ENCODE results near the gene CNFN.

The CNFN gene, protein sequence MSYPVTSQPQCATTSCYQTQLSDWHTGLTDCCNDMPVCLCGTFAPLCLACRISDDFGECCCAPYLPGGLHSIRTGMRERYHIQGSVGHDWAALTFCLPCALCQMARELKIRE

DNA sequence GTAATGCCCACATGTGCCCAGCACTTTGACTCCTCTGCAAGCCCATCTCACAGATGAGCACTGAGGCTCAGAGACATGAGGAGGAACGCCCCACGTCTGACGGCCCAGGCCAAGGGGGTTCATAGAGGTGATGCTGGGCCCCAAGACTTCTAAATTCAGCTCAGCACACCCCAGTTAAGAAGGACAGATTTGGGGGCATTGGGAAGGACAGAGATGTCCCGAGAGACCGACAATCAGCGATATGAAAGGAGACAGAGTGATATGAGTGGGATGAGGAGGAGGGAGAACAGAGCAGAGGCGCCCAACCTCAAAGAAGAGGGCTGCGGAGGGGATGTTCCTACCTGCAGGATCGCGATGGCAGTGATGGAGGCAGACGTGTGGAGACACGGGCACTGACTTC is at the start of gene CNFN:
CNFN (minus strand) TSS at position 399 of the 400 bp plus-strand sequence. CDS start 1,260 bp downstream, outside the sequence.
- no peak for DNase-seq

DNA sequence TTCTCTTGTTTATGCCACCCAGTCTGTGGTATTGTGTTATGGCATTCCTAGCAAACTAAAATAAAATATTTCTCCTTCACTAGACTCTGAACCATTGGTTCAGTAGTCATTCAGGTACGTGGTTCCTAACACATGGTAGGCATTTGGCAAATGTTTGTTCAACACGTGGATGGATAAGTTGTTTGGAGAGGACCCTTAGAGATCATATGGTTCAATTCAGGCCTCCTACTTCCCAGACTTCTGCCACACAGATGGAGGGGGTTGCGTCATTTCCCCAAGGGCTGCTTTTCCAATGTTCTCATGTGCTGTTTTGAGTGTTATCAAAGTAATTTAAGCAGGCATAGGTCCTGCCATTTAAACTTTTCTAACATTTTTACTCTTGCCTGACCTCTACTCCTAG is 45.9 kb upstream of the CNFN start:
- no peak for DNase-seq

DNA sequence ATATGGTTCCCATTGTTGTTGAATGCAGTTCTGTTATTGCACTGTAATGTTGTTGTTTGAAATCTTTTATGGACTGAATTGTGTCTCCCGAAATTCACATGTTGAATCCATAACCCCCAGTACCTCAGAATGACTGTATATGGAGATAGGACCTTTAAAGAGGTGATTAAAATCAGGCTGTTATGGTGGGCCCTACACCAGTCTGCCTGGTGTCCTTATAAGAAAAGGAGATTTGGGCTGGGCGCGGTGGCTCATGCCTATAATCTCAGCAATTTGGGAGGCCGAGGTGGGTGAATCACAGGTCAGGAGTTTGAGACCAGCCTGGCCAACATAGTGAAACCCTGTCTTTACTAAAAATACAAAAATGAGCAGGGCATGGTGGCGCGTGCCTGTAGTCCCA is 45.2 kb upstream of the CNFN start:
- no peak for DNase-seq

DNA sequence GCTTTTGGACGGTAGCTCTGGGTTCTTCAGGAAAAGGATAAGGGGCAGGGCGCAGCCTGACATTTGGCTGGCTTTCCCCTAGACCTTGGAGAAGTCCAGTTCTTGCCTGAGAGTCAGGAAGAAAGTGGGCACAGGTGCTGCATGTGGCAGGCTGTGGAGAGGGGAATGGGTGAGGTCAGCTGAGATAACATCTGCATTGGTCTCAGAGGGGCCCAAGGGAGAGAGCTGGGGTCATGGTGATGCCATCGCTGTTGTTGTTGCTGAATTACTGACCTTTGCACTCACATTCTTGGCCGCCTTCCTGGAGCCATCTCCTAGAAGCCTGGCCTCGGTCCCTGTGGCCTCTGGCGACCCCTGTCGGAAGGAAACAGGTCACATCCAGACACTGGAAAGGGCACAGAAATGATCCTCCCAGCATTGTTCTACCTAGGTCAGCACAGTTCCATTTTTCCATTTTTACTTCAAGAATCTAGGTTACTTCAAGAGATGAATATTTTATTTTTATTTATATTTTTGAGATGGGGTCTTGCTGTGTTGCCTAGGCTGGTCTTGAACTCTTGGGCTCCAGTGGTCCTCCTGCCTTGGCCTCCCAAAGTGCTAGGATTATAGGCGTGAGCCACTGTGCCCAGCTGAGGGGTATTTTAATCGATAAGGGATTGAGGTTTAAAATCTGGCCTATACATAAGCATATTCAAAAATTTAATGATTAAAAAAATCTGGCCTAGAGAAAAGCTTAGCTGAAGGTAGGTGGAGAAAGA is 43.6 kb upstream of the CNFN start:
- DNase-seq: peak; percentile 54

DNA sequence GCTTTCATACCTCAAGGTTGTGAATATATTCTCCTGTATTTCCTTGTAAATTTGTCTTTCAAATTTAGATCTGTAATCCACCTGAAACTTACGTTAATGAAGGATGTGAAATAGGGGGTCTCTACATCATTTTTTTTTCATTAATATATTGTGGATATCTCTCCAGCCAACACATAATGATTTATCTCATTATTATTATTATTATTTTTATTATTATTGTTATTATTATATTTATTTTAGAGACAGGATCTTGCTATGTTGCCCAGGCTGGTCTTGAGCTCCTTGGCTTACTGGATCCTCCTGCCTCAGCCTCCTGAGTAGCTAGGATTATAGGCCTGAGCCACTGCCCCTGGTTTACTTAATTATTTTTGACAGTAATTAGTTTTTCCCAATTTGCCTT is 41.4 kb upstream of the CNFN start:
- no peak for DNase-seq

DNA sequence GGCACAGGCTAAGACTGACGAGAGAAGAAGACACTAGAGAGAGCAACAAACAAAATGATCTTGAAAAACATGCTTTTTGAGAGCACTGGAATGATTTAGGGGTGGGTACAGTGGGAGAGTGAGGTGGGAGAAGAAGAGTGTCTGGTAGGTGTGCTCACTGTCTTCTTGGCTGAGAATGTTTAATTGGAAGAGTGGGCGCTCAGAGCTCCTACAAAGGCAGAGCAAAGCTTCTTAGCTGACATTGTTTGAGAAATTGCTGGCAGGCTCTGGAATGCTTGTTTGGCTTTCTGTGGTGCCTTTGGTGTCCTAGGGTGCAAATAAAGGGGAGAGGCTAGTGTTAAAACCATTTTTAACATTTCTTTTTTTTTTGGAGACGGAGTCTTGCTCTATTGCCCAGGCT is 38.6 kb upstream of the CNFN start:
- no peak for DNase-seq

DNA sequence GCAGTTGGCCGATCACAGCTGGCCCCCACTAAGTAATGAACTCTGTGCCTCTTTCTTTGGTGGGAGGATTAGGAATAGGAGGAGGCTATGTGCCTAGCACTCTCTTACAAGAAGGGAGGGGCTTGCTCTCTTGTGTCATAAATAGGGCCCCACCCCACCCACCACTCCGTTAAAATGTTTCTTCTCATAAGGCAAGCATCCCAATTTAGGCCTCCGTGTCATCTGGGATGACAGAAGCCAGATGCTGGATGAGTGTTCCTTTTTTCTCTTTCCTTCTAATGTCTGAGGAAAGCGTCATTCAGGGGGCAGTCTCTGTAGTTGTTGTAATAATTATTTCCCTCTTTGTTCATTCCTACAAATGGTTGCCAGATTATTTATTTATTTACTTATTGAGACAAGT is 37.2 kb upstream of the CNFN start, which contains the start of gene LIPE:
LIPE (minus strand) TSS at position 76 of the 400 bp plus-strand sequence. CDS start 239 bp downstream, outside the sequence.
- DNase-seq: peak; percentile 27

DNA sequence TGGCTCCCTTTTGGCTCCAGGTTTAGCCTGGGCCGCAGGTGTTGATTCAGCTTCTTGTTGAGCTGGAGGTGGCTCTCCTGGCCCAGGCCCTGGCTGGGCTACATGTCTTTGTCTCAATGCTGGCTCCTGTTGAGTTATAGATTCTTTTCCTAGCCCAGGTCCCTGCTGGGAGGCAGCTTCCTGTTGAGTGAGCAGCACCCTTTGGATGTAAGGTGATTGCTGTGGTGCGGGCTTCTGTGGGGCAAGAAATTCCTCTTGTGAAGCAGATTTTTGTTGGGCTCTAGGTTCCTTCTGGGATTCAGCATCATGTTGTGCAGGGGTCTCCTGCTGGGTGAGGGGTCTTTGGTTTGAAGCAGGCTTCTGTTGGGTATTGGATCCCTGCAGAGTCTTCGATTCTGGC is 36.5 kb upstream of the CNFN start:
- DNase-seq: no peak

DNA sequence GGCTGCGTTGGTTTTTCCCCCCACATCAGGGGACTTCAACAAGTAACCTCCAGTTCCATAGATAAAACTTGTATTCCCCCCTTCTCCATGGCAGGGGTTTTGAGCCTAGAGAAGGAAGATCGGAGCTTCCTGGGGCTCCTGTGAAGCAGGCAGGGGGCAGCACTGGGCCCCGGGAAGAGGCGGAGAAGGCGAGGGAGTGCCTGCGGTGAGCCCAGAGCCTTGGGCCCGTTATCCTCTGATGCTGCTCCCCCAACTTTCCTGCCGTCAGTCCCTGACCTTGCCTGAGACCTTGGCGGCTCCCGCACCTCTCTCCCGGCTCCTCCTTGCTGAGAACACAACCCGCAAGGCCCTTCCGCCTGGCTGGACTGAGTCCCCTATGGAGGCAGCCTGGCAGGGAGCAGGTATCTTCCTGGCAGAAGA is 34.6 kb upstream of the CNFN start:
- no peak for DNase-seq

DNA sequence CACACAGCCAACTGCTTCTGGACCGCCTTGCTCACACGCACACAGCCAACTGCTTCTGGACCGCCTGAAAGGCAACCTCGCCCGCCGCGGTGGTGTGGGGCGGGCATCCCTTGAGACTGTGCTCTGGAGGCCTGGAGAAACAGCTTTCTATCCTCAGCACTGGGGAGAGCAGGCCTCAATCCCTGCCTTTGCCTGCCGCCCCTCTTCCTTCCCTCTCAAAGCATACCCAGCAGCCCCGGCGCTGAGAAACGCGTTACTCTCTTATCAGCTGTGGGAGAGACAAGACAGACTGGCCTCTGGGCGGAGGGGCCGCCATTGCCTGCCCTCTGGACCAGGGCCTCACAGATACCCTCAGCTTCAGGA is 34.2 kb upstream of the CNFN start:
- DNase-seq: no peak

DNA sequence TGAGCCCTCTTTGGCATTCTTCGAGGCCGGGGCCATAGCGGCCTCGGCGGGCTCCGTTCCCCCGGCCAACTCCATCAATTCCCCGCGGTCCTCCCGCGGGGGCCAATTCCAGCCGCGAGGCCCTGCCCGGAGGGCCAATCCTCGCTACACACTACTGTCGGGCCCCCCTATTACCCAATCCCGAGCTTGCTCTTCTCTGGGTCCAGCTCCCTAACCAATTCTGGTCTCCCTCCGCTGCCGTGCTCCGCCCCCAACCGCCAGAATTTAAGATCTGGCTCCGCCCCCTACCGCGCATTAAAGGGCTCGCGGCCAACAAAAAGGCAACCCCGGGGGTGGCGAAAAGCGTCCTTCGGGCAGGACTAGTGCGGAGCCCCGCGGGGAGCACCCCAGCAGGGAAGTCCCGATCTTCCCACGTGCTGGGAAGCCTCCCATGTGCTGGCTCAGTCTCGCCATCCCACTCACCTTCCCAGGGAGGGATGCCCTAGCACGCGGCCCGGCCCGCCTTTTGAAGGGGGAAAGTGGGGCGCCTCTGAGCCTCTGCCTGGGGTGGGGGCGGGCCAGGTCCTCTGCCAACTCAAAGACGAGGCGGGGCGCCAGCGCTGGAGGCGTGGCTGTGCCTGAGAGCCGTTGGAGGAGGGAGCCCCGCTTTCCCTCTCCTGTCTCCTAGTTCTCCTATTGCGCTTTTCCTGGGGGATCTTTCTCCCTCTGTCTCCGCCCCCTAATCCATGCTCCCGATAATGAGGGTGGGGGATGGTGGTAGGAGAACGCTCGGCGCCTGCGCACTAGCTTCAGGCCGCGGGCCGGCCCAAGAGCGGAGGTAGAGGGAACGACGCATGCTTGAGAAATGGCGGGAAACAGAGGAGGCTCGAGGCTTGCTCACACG is 33.6 kb upstream of the CNFN start:
- peak; percentile 75 for DNase-seq

DNA sequence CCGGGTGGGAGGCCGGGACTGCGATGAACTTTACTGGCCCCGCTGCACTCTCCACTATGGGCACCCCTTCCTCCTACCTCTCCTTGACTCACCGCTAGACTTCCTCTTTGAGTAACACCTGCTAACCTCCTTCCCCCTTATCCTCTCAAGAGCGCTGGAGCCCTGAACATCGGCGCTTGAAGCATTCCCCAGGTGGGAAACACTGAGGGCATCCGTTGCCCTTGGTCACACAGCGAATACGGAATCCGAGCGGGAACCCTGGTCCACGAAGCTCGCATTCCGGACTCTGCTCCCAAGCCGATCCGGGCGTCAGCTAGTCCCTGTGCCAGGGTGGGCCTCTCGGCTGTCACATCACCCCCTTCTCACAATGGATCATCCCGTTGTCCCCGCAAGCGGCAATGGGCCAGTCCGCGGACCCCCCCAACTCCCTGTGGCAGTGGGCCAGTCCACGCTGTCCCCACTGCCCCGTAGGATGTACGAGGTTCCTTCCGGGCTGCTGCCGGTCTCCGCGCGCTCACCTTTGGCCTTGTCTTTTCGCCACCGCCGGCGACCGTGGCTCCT is 32.9 kb upstream of the CNFN start:
- no peak for DNase-seq

DNA sequence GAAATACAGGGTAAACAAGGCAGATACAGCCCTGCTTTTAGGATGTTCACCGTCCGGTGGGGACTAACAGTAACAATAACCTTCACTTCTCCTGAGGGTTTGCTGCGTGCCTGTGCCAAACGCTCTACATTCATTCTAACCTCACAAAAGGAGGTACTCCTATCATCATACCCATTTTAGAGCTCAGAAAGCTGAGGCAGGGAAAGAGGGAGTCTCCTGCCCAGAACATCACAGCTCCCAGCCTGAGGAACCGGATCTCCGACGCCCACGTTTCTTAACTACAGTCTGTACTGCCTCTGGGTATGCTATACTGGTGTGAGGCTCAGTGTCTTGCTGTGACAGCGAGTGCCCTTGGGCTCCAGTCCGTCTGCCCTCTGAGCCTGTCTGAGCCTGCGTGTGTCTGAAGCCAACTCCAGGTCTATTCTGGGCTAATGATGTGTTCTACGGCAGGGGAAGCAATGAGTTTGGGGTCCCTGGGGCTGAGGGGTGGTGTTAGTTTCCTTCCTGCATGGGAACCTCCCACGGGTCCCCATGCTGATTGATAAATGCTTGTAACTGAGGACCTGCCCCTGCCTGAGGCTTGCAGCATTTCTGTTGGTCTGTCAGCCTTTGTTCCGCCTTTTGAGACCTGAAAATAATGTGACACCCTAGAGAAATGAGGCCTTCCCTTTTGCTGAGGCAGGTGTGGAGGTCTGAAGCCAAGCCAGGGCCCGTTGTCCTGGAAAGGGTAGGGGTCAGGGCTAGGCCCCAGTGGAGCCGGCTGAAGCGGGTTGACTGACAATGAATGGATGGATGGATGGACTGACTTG is 32.2 kb upstream of the CNFN start:
- no peak for DNase-seq

DNA sequence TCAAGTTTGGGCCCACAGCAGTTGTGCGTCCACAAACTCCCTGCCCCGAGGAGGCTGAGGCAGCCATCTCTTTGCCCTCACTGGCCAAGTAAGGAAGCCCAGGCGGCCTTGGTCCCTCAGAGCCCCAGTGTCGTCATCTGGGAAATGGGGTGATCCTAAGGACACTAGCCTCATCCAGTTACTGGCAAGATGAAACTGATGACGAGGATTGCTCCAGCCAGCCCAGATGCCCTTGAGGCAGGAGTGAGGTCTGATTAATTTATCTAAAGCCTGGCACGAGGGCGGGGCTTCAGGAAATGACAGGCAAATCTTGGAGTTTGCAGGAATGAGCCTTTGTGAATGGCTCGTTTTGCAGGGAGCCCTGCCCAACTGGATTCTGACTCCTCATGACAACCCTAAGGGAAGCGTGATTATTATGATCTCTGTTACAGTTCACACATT is 31.5 kb upstream of the CNFN start:
- DNase-seq: no peak

DNA sequence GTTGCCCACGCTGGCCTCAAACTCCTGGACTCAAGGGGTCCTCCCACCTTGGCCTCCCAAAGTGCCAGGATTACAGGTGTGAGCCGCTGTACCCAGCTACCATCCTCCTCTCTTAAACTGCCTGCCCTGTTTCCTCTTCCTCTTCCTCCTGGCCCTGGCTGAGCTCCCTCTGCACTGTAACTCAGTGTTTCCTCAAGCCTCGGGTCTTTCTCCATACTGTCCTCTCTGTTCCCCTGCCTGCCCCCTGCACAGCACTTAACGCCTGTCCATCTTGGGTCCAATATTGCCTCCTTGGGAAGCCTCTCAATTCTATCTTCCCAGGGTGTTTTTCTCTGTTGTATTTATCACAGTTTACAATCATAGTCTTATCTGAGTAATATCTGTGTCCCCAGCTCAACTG is 31.0 kb upstream of the CNFN start:
- DNase-seq: no peak

DNA sequence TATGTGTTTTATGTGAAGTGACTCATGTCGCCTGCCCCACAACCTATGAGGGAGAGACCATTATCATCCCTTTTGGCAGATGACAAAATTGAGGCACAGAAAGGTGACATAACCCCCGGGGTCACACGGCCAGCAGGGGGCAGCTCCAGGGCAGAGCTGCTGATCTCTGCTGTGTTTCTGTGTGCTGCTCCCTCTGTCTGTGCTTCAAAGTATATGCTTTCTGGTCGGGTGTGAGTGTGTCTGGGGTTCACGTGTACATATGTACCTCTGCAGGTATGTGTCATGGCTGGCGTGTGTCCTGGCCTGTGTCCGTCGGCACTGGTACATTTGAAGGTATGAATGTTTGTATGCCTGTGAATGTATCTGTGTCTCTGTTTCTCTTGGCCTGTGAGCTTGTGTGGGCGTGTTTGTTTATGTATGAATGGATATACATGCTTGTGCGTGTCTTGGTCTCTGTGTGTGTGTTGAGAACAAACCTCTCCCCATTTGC is 30.0 kb upstream of the CNFN start:
- peak; percentile 57 for DNase-seq

DNA sequence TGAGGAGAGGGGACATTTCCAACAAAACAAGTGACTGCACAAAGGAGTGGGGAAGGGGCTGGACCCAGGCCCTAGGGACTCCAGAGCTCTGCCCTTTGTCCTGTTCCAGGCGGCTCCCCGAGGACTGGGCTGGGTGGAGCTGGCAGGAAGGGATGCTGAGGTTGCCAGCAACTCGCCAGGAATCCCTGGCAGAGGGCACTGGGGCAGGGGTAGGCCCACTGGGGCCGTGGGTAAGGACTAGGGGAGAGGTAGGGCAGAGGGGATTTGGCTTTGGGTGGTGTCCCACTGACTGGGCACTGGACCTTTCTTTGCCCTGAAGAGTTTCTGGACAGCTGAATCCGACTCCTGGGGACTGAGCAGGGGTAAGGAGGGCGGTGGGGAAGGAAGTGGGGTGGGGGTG is 29.2 kb upstream of the CNFN start:
- no peak for DNase-seq

DNA sequence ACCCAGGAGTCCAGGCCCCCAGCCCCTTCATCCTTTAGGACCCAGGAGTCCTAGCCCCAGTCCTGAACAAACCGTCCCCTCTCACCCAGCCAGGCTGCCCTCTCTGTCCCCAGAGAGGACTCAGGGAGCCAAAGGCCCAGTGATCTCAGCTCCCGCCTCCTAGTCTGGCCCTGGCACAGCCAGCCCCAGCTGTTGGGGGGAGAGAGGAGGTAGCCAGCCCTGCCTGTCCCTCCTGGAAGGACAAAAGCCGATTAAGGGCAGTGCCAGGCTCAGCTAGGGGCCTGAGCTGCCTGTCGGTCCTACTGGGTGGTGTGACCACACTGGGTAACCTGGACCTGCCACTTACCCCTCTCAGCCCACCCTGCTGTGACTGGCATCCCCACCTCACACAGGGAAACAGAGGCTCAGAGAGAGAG is 22.6 kb upstream of the CNFN start:
- no peak for DNase-seq

DNA sequence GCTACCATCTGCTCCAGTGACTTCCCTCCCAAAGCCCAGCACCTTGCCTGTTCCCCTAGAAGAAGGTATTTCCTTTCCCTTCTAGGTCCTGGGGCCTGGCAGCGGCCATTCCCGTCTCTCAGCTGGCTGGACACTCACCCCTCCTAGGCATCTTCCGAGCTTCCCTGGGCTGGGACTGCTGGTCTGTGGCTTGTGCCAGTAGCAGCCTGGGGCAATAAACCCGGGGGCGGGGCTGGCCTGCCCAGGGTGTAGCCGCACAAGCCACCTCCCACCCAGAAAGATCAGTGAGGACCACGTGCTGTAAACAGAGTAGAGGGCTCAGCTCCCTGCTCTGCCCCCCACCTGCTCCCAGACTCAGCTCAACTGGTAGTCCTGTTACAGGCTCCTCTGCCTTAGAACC is 22.1 kb upstream of the CNFN start:
- no peak for DNase-seq

DNA sequence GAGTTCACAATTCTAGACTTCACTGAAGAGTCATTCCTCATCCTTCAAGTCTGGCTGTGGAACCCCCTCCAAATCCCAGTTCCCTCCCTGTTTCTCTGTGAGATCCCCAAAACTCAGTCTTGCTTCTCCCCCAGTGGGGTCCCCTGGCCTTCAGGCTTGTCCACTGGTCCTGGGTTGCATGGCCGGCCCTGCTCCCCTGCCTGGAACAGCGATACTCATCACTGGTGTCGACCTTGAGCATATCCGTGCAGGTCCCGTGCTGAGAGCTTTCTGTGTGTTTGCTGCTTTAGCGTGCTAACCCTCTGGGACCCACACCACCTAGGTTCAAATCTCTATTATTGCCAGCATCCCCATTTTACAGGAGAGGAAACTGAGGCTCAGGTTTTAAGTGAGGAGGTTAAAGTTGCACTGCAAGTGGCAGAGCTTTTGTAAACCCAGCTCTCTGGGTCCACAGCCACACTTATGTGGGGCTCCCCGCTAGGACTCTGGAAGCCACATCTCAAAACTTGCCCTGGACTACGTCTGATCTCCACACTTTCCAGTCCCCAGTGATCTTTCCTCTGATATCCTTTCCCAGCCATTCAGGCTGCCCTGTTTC is 21.6 kb upstream of the CNFN start:
- DNase-seq: no peak

DNA sequence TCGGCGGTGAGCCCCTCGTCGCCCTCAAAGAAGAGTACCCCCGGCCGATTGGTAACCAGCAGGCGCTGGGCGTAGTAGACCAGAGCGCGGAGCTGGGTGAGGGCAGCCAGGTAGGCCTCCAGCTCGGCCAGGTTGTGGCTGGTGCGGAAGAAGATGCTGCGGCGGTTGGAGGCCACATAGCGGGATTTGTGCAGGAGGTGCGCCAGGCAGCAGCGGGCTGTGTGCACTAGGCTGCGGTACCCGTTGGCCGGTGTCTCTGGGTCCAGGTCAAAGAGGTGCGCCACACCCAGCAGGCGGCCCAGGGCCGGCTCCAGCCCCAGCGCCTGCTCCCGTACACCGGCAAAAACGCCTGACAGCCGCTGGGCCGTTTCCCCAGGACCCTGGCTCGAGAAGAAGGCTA is 20.3 kb upstream of the CNFN start:
- no peak for DNase-seq

DNA sequence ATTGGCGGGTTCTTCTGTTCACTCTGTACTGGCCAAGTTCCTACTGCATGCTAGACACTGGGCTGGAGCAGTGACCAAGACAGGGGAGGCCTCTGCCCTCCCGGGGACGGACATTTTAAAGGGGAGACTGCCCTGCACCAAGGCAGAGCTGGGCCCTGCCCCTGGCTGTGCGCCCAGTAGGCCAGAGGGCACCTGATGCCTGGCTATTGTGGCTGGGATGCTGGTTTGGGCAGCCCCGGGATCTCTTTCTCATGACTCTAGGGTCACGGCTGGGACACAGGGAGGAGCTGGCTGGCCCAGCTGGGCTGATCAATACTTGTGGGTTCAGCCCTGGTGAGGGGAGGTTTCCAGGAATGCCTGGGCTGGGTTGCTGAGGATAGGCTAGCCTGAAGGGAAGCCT is 19.4 kb upstream of the CNFN start:
- DNase-seq: no peak
